Measurements from ENCODE around the gene ATP8B4.

GRCh38 chr15:50046867-50047266 lies 72.2 kb downstream of the ATP8B4 start:
- TF ChIP-seq, protein P1, sequence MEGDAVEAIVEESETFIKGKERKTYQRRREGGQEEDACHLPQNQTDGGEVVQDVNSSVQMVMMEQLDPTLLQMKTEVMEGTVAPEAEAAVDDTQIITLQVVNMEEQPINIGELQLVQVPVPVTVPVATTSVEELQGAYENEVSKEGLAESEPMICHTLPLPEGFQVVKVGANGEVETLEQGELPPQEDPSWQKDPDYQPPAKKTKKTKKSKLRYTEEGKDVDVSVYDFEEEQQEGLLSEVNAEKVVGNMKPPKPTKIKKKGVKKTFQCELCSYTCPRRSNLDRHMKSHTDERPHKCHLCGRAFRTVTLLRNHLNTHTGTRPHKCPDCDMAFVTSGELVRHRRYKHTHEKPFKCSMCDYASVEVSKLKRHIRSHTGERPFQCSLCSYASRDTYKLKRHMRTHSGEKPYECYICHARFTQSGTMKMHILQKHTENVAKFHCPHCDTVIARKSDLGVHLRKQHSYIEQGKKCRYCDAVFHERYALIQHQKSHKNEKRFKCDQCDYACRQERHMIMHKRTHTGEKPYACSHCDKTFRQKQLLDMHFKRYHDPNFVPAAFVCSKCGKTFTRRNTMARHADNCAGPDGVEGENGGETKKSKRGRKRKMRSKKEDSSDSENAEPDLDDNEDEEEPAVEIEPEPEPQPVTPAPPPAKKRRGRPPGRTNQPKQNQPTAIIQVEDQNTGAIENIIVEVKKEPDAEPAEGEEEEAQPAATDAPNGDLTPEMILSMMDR (conservative IDR thresholded peaks at IDR 0.05 in 1 of 2, IDR thresholded peaks at IDR 0.05 in 1 of 2; ENCODE audit: low read depth in 1 of 2, low read length in 2 of 2): no peak
- no peak for TF ChIP-seq EZH2 (IDR thresholded peaks at IDR 0.05; ENCODE audit: low read length, missing control alignments)
